AG04449 (cell line): ENCODE measurements around the gene RBFOX1.

Source experiments
- CTCF ChIA-PET: fragments of 350-600 bp; formaldehyde crosslinking; extraction: SDS; loops from one replicate; lab custom pipeline; 2021; ENCODE audit warnings: antibody characterized with exemption; lab: Yijun Ruan, JAX
- POLR2A ChIA-PET: fragments of 400-600, 350-600 bp; formaldehyde crosslinking; extraction: SDS; loops from one replicate; lab custom pipeline; 2020; ENCODE audit warnings: antibody characterized with exemption, inconsistent platforms; lab: Yijun Ruan, JAX
- DNase-seq: peaks from one replicate; pipeline ENCODE4 v3.0.0-alpha.2; 2010; ENCODE audit warnings: low read depth, low spot score
- H3K4me3 ChIP-seq: 2 replicates; pipeline ENCODE4 v1.5.1; 2011; ENCODE audit warnings: low read depth, mild to moderate bottlenecking, control low read depth, low read length
- CTCF ChIP-seq: IDR thresholded peaks from one replicate; pipeline ENCODE4 v1.5.1; 2011; ENCODE audit warnings: mild to moderate bottlenecking, moderate library complexity, low read length, control low read depth, inconsistent platforms; ENCODE audit not compliant: insufficient read depth; ENCODE audit errors: missing control alignments

Gene RBFOX1

GRCh38 chr16:7509963-7510601, 177.4 kb downstream of the RBFOX1 start:
- H3K4me3 ChIP-seq, result no peak overlapping the region
- TF ChIP-seq CTCF, result no peak
- DNase-seq, result no peak
- ChIA-PET POLR2A (no interaction called here), CTCF (no interaction called here)

- ChIA-PET POLR2A (no interaction called here), CTCF (no interaction called here)
- H3K4me3 ChIP-seq, result no peak overlapping the region
- no peak for TF ChIP-seq CTCF
- DNase-seq, result no peak
Observed at GRCh38 chr16:7511549-7512260, 179.1 kb downstream of the RBFOX1 start.

- DNase-seq, result no peak
- no peak overlapping the region for H3K4me3 ChIP-seq
- no peak for TF ChIP-seq CTCF
- POLR2A ChIA-PET, result no interaction called here
- CTCF ChIA-PET, result no interaction called here
Observed at GRCh38 chr16:7512503-7512902, 179.9 kb downstream of the RBFOX1 start.

- no peak overlapping the region for H3K4me3 ChIP-seq
- POLR2A ChIA-PET, result no interaction called here
- no peak for TF ChIP-seq CTCF
- DNase-seq, result no peak
- CTCF ChIA-PET, result no interaction called here
Observed at GRCh38 chr16:7513429-7513828, 180.8 kb downstream of the RBFOX1 start.

GRCh38 chr16:7515543-7515942, 182.9 kb downstream of the RBFOX1 start:
- no peak for TF ChIP-seq CTCF
- CTCF ChIA-PET, result no interaction called here
- no peak overlapping the region for H3K4me3 ChIP-seq
- POLR2A ChIA-PET, result no interaction called here
- no peak for DNase-seq

GRCh38 chr16:7517496-7517895, 184.9 kb downstream of the RBFOX1 start:
- no peak for TF ChIP-seq CTCF
- CTCF ChIA-PET, result no interaction called here
- H3K4me3 ChIP-seq, result no peak overlapping the region
- DNase-seq, result no peak
- POLR2A ChIA-PET, result no interaction called here
